ENCODE measurements around the gene DSG1. TPM values are rescaled to one million over a fixed set of nuclear protein-coding genes. Genes with fewer than 3 reads are reported as not detected.

DSG1 gene
- total RNA-seq = not detected
- not detected for total RNA-seq (2013)

GRCh38 chr18:31317860-31318259 lies at the start of gene DSG1:
DSG1 (plus strand) TSS chr18:31318160; CDS start chr18:31318301, 141 bp downstream.
- no peak within 1 kb of the TSS for H3K27ac ChIP-seq (ENCODE audit: low read length)
- TF ChIP-seq CTCF (IDR thresholded peaks at IDR 0.05) = no peak
- Mint-ChIP-seq H3K4me1 (no peaks in the 10 kb centered on the region), H3K36me3 (no peaks in the 10 kb centered on the region), H3K27me3 (ENCODE audit: low read depth in 2 of 2) (no peaks in the 10 kb centered on the region), H3K27ac (no peak within 1 kb of the TSS), H3K4me3 (no peak within 1 kb of the TSS), H3K9me3 (peaks cover 4 to 5% of the 10 kb centered on the region in 2 donors)
- H3K4me3 ChIP-seq (ENCODE audit: low read length) = no peak within 1 kb of the TSS
- H3K27me3 ChIP-seq (ENCODE audit: control insufficient read depth, insufficient read depth, low read length) = no peaks in the 10 kb centered on the region
- no peak for ATAC-seq
- 94% methylated on average over 2 of the region's 3 CpGs for WGBS (ENCODE audit: insufficient coverage)
- intact Hi-C loops (cut with micrococcal nuclease) = no loop called here
- H3K4me1 ChIP-seq (ENCODE audit: control insufficient read depth, insufficient read depth, low read length) = no peaks in the 10 kb centered on the region
- no peaks in the 10 kb centered on the region for H3K36me3 ChIP-seq (ENCODE audit: control insufficient read depth, insufficient read depth, low read length)
- H3K9me3 ChIP-seq (ENCODE audit: control insufficient read depth, insufficient read depth, low read length) = no peaks in the 10 kb centered on the region
- DNase-seq = no peak

- WGBS (ENCODE audit: insufficient coverage) = 31% methylated on average over 1 of the region's 1 CpG
- intact Hi-C loops (cut with micrococcal nuclease) = no loop called here
- H3K27ac Mint-ChIP-seq = no peak overlapping the region
Measured at GRCh38 chr18:31268985-31269406, 49.0 kb upstream of the DSG1 start.

GRCh38 chr18:31269566-31269965 lies 48.4 kb upstream of the DSG1 start:
- Histone ChIP-seq H3K27ac (ENCODE audit: low read length) (no peak overlapping the region), H3K27me3 (ENCODE audit: control insufficient read depth, insufficient read depth, low read length) (no peaks in the 10 kb centered on the region), H3K9me3 (ENCODE audit: control insufficient read depth, insufficient read depth, low read length) (no peaks in the 10 kb centered on the region), H3K36me3 (ENCODE audit: control insufficient read depth, insufficient read depth, low read length) (no peaks in the 10 kb centered on the region), H3K4me3 (ENCODE audit: low read length) (no peak overlapping the region), H3K4me1 (ENCODE audit: control insufficient read depth, insufficient read depth, low read length) (no peaks in the 10 kb centered on the region)
- intact Hi-C loops (cut with micrococcal nuclease) = no loop called here
- no peak overlapping the region for H3K4me3 Mint-ChIP-seq
- ATAC-seq (no peak), DNase-seq (no peak)
- WGBS (ENCODE audit: insufficient coverage) = 75% methylated on average over 6 of the region's 6 CpGs
- H3K36me3 Mint-ChIP-seq = no peaks in the 10 kb centered on the region
- no peaks in the 10 kb centered on the region for H3K27me3 Mint-ChIP-seq (ENCODE audit: low read depth in 2 of 2)
- H3K4me1 Mint-ChIP-seq = no peaks in the 10 kb centered on the region
- H3K27ac Mint-ChIP-seq = no peak overlapping the region
- TF ChIP-seq CTCF (IDR thresholded peaks at IDR 0.05) = no peak
- H3K9me3 Mint-ChIP-seq = peaks cover 4 to 10% of the 10 kb centered on the region in 2 donors

More at GRCh38 chr18:31268985-31269406, 49.0 kb upstream of the DSG1 start:
- H3K27me3 ChIP-seq (ENCODE audit: control insufficient read depth, insufficient read depth, low read length) = no peaks in the 10 kb centered on the region
- DNase-seq = peak in 1 of 2 donors; percentile 2
- peaks cover 4 to 10% of the 10 kb centered on the region in 2 donors for H3K9me3 Mint-ChIP-seq
- TF ChIP-seq CTCF (IDR thresholded peaks at IDR 0.05) = no peak
- no peaks in the 10 kb centered on the region for H3K36me3 ChIP-seq (ENCODE audit: control insufficient read depth, insufficient read depth, low read length)
- no peak for ATAC-seq
- no peaks in the 10 kb centered on the region for H3K27me3 Mint-ChIP-seq (ENCODE audit: low read depth in 2 of 2)
- H3K27ac ChIP-seq (ENCODE audit: low read length) = no peak overlapping the region
- H3K36me3 Mint-ChIP-seq = no peaks in the 10 kb centered on the region
- no peaks in the 10 kb centered on the region for H3K4me1 Mint-ChIP-seq
- H3K4me1 ChIP-seq (ENCODE audit: control insufficient read depth, insufficient read depth, low read length) = no peaks in the 10 kb centered on the region
- no peak overlapping the region for H3K4me3 ChIP-seq (ENCODE audit: low read length)
- H3K4me3 Mint-ChIP-seq = no peak overlapping the region
- H3K9me3 ChIP-seq (ENCODE audit: control insufficient read depth, insufficient read depth, low read length) = no peaks in the 10 kb centered on the region

- Mint-ChIP-seq H3K27ac (no peak overlapping the region), H3K4me3 (no peak overlapping the region), H3K4me1 (no peaks in the 10 kb centered on the region), H3K9me3 (peaks cover 4 to 10% of the 10 kb centered on the region in 2 donors), H3K27me3 (ENCODE audit: low read depth in 2 of 2) (no peaks in the 10 kb centered on the region), H3K36me3 (no peaks in the 10 kb centered on the region)
- no peaks in the 10 kb centered on the region for H3K4me1 ChIP-seq (ENCODE audit: control insufficient read depth, insufficient read depth, low read length)
- intact Hi-C loops (cut with micrococcal nuclease) = no loop called here
- ATAC-seq = no peak
- no peak overlapping the region for H3K4me3 ChIP-seq (ENCODE audit: low read length)
- no peak overlapping the region for H3K27ac ChIP-seq (ENCODE audit: low read length)
- no peaks in the 10 kb centered on the region for H3K9me3 ChIP-seq (ENCODE audit: control insufficient read depth, insufficient read depth, low read length)
- no peaks in the 10 kb centered on the region for H3K27me3 ChIP-seq (ENCODE audit: control insufficient read depth, insufficient read depth, low read length)
- no peaks in the 10 kb centered on the region for H3K36me3 ChIP-seq (ENCODE audit: control insufficient read depth, insufficient read depth, low read length)
- 83% methylated on average over 4 of the region's 4 CpGs for WGBS (ENCODE audit: insufficient coverage)
- no peak for TF ChIP-seq CTCF (IDR thresholded peaks at IDR 0.05)
- DNase-seq = no peak
Measured at GRCh38 chr18:31270578-31270977, 47.4 kb upstream of the DSG1 start.
